Activated CD4-positive, alpha-beta T cell treated with anti-CD3 and anti-CD28 coated beads, Interleukin-2, Interleukin-6, amounts not matched to agents 100 ng/mL and 50 ng/mL, durations not matched to agents 16 hours and 8 hours (primary cell): ENCODE measurements around the gene PCDHGC5.

ENCODE experiments used
- DNase-seq: peaks from one replicate; pipeline ENCODE4 v3.0.0-alpha.2; 2020

Gene PCDHGC5

GRCh38 chr5:141488591-141489561, at the start of gene PCDHGC5:
TSS of gene PCDHGC5 (plus strand) at chr5:141489081. CDS start at chr5:141489241, 160 bp downstream.
- no peak for DNase-seq

DNA sequence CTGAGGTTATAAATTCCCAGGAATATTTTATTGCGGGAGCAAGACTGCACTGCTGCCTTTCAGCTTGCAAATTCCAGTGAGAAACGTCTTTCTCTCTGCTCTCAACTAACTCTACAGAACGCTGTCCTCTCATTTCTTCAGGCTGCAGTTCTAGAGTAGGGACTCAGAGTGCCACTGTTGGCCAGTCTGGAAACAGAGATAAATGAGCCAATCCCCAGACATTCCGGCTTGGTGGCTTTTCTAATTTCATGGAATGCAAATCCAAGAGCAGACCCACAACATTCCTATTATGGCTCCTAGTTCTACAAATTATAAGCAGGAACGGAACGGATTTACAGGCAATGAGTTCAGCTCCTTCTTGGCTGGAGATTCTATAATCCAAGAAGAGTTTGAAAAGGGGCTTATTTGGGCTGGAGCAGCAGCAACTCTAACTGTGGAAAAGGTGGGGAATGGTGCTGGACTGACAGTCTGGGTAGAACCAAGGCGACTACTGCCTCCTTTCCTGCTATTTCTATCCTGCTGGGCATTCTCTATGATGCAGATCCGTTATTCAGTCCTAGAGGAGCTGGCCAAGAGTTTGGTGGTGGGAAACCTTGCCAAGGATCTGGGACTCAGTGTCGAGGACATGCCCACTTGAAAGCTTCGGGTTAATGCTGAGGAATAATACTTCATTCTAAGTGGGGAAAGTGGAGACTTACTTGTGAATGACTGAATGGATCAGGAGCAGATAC, 49.3 kb upstream of the PCDHGC5 start:
- DNase-seq, result no peak

GRCh38 chr5:141440341-141440740, 48.5 kb upstream of the PCDHGC5 start:
- DNase-seq, result no peak

DNA sequence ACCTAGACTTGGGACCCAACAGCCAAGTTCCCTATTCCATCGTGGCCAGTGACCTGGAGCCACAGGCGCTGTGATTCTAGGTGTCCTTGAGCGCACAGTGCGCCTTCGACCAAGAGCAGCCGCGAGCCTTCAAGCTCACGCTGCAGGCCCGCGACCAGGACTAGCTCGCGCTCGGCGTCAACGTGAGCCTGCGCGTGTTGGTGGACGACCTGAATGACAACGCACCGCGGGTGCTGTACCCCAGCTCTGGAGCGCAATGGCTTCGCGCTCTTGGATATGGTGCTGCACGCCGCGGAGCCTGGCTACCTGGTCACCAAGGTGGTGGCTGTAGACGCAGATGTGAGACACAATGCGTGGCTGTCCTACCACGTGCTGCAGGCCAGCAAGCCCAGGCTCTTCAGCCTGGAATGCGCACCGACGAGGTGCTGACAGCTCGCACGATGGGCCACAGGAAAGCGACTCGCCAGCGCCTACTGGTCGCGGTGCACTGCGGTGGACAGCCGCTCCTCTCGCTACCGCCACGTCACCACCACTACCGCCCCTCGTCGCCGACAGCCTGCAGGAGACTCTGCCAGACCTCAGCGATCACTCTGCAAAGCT, 47.2 kb upstream of the PCDHGC5 start:
- DNase-seq, result no peak

- no peak for DNase-seq
Measured at GRCh38 chr5:141465351-141465750, 23.5 kb upstream of the PCDHGC5 start.

DNA sequence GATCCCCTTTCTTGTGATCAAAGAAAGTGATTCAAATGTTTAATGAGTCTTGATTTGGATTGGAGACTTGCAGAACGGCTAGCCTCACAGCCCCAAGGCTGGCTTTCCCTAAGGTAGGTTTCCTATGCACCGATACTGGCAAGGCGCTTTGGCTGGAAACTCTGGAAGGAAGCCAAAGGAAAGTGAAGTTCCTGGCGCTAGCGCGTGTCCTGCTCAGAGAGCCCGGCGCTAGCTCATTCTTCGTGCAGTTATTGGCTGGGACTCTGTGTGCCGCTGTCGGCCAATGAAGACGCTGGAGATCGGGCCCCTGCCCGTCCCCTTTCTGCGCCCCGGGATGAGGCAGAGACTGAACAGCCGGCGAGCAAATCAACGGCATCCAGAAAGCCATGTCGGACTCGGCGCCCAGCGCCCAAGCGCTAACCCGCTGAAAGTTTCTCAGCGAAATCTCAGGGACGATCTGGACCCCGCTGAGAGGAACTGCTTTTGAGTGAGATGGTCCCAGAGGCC, 13.2 kb upstream of the PCDHGC5 start, which contains the start of gene PCDHGC3:
Gene PCDHGC3, plus strand, starts transcription at position 342 of the 507 bp plus-strand sequence. Its CDS starts 151 bp downstream, at position 493.
- peak; percentile 40 for DNase-seq

DNA sequence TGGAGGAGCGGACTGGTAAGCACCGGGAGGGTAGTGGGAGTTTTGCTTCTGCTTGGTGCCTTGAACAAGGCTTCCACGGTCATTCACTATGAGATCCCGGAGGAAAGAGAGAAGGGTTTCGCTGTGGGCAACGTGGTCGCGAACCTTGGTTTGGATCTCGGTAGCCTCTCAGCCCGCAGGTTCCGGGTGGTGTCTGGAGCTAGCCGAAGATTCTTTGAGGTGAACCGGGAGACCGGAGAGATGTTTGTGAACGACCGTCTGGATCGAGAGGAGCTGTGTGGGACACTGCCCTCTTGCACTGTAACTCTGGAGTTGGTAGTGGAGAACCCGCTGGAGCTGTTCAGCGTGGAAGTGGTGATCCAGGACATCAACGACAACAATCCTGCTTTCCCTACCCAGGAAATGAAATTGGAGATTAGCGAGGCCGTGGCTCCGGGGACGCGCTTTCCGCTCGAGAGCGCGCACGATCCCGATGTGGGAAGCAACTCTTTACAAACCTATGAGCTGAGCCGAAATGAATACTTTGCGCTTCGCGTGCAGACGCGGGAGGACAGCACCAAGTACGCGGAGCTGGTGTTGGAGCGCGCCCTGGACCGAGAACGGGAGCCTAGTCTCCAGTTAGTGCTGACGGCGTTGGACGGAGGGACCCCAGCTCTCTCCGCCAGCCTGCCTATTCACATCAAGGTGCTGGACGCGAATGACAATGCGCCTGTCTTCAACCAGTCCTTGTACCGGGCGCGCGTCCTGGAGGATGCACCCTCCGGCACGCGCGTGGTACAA, 12.6 kb upstream of the PCDHGC5 start:
- no peak for DNase-seq

DNA sequence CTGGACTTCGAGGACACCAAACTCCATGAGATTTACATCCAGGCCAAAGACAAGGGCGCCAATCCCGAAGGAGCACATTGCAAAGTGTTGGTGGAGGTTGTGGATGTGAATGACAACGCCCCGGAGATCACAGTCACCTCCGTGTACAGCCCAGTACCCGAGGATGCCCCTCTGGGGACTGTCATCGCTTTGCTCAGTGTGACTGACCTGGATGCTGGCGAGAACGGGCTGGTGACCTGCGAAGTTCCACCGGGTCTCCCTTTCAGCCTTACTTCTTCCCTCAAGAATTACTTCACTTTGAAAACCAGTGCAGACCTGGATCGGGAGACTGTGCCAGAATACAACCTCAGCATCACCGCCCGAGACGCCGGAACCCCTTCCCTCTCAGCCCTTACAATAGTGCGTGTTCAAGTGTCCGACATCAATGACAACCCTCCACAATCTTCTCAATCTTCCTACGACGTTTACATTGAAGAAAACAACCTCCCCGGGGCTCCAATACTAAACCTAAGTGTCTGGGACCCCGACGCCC, 11.8 kb upstream of the PCDHGC5 start:
- DNase-seq, result no peak

DNA sequence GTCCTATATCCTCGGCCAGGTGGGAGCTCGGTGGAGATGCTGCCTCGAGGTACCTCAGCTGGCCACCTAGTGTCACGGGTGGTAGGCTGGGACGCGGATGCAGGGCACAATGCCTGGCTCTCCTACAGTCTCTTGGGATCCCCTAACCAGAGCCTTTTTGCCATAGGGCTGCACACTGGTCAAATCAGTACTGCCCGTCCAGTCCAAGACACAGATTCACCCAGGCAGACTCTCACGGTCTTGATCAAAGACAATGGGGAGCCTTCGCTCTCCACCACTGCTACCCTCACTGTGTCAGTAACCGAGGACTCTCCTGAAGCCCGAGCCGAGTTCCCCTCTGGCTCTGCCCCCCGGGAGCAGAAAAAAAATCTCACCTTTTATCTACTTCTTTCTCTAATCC, 11.1 kb upstream of the PCDHGC5 start:
- no peak for DNase-seq

DNA sequence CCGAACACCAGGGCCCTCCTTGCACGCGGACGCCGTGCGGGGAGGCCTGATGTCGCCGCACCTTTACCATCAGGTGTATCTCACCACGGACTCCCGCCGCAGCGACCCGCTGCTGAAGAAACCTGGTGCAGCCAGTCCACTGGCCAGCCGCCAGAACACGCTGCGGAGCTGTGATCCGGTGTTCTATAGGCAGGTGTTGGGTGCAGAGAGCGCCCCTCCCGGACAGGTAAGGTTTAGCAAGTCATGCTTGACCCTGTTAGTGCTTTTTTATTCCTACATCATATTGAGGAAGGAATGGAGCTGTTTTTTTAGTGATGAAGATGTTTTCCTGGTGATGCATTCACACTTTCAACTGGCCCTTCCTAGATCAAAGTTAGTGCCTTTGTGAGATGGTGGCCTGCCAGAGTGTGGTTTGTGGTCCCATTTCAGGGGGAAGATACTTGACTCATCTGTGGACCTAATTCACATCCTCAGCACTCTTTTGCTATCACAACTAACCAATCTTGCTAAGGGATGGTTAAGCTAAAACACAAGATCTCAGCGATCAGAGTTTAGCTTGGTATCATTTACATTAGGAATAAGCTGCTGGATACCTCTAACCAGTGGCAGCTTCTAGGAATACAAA, 10.4 kb upstream of the PCDHGC5 start:
- peak; percentile 26 for DNase-seq

DNA sequence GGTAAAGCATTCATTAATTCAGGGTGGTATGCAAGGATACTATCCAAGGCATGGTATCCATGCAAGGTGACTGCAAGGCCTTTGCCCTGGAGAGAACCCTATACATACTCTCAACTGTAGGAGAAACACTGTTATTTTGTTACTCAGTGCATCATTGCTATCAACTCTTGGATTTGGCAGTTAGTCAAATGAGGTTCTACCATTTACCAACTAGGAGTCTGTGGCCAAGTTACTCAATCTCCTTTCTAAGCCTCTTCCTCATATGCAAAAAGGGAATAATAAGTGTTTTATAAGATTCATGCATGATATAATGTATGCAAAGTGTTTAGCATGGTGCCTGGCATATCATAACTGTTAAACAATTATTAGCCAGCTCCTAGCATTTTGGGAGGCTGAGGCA, 9.1 kb upstream of the PCDHGC5 start:
- DNase-seq, result no peak

GRCh38 chr5:141483902-141484301, 5.0 kb upstream of the PCDHGC5 start:
- no peak for DNase-seq

DNA sequence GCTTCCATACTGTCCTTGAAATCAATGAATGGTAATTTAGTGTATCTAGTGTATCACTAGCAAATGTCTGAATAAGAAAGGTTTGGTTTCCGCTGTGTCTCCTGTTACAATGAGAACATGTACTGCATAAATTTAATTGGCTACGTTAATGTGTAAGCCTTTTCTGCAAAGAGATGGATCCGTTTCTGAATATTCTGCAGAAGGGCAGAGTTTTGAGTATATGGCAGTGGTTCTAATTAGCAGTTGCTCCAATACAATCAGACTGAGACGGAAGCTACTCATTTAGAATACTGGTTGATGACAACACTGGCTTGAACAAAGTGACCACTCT, 4.6 kb upstream of the PCDHGC5 start:
- no peak for DNase-seq

DNA sequence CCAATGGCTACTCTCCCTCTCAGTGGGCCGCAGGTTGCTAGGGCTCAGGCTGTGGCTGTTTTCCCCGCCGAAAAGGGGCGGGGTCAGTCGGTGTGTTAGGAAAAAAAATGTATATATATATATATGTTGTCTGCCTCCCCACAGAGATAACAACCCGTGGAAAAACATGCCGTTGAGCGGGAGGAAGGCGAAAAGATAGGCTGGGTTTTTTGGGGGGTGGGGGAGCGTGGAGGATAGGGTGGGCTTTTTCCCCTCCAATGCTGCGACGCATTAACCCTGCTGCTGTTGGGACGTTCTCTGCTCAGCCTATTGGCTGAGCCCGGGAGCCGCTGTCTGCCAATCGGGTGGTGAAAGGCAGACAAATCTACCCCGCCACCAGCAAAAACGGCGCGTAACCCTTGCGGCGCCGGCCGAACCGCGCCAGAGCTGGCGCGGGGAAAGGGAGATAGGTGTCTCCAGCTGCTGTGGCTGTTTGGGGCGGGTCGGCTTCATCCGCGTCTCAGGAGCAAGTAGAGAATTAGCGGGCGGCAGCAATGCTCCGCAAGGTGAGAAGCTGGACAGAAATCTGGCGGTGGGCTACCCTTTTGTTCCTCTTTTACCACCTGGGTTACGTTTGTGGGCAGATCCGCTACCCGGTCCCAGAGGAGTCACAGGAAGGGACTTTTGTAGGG, 4.1 kb upstream of the PCDHGC5 start, which contains the start of gene PCDHGC4:
Gene PCDHGC4, plus strand, starts transcription at position 390 of the 671 bp plus-strand sequence. Its CDS starts 144 bp downstream, at position 534.
- DNase-seq, result no peak

DNA sequence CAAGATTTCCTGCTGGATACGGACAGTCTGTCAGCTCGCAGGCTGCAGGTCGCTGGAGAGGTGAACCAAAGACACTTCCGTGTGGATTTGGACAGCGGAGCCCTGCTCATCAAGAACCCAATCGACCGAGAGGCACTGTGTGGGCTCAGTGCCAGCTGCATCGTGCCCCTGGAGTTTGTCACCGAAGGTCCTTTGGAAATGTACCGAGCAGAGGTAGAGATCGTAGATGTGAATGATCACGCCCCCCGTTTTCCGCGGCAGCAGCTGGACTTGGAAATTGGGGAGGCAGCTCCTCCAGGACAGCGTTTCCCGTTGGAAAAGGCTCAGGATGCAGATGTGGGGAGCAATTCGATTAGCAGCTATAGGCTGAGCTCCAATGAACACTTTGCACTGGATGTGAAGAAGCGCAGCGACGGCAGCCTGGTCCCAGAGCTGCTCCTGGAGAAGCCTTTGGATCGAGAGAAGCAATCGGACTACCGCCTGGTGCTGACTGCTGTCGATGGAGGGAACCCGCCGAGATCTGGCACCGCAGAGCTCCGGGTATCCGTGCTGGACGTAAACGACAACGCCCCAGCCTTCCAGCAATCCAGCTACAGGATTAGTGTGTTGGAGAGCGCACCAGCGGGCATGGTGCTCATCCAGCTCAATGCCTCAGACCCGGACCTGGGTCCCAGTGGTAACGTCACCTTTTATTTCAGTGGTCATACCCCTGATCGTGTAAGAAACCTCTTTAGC, 3.4 kb upstream of the PCDHGC5 start:
- no peak for DNase-seq

- no peak for DNase-seq
Measured at GRCh38 chr5:141486091-141486490, 2.8 kb upstream of the PCDHGC5 start.

DNA sequence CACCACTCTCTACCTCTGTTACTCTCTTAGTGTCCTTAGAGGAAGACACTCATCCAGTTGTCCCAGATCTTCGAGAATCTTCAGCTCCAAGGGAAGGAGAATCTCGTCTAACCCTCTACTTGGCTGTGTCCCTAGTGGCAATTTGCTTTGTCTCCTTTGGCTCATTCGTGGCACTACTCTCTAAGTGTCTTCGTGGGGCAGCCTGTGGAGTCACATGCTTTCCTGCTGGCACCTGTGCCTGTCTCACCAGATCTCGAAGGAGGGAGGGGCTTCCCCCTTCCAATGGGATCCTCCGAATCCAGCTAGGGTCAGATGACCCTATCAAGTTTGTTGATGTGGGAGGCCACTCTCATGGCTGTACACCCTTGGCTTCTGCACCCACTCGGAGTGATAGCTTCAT, 1.8 kb upstream of the PCDHGC5 start:
- no peak for DNase-seq

GRCh38 chr5:141489841-141490240, 960 bp downstream of the PCDHGC5 start:
- DNase-seq, result no peak

- no peak for DNase-seq
Measured at GRCh38 chr5:141490271-141490670, 1.4 kb downstream of the PCDHGC5 start.

GRCh38 chr5:141490771-141491170, 1.9 kb downstream of the PCDHGC5 start:
- no peak for DNase-seq
